ENCODE results near the gene COL12A1.

COL12A1 gene

DNA sequence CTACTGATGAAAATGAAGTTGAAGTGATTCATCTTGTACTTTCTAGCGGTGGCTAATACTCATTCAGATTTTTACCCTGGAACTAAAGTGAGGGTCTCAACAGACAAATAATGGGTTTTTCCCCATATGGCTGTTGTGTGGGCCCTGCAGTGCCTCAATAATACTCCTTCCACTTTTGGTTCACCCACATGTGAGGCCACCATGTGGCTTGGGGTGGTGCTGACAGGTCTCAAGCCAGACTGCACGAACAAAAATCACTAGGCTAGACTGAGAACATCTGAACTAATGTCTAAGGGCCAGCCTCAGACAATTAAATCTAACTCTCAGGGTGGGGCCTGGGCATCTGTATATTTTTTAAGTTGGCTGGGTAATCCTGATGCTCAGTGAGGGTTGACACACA lies 7.9 kb upstream of the COL12A1 start:
- no peak overlapping the region for H3K4me3 ChIP-seq (ENCODE audit: insufficient read depth, low read depth, low read length)
- no peaks in the 10 kb centered on the region for H3K36me3 ChIP-seq (ENCODE audit: control insufficient read depth, insufficient read depth, low read length)
- peaks cover 2% of the 10 kb centered on the region for H3K4me1 ChIP-seq (ENCODE audit: control insufficient read depth, insufficient read depth, low read length)
- WGBS, 2 experiments = 77 to 84% methylated on average over 2 of the region's 2 CpGs
- H3K27ac ChIP-seq (ENCODE audit: insufficient read depth, low read depth, low read length, poor library complexity, severe bottlenecking) = no peak overlapping the region
- H3K9me3 ChIP-seq (ENCODE audit: control insufficient read depth, low read length) = no peaks in the 10 kb centered on the region
- peaks cover 8% of the 10 kb centered on the region for H3K27me3 ChIP-seq (ENCODE audit: control insufficient read depth, insufficient read depth, low read length, poor library complexity, severe bottlenecking)

DNA sequence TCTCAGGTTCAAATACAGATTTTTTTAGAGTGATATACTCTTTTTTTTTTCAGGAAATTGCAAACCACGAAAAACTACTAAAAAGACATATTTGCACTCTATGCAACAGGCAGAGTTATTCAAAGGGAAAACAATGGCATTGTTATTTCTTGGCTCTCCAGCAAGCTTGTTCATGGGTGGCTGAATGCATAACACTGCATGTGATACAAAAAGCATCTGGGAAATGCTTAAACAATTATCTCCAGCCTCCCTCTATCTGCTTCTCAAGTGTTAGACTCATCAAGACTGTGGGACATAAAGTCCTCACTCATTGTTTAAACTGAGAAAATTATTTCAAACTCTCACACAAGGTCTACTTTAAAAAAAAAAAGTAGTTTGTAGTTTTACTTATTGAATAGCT lies 7.3 kb upstream of the COL12A1 start:
- Histone ChIP-seq H3K4me3 (ENCODE audit: insufficient read depth, low read depth, low read length) (no peak overlapping the region), H3K9me3 (ENCODE audit: control insufficient read depth, low read length) (no peaks in the 10 kb centered on the region), H3K27ac (ENCODE audit: insufficient read depth, low read depth, low read length, poor library complexity, severe bottlenecking) (no peak overlapping the region), H3K27me3 (ENCODE audit: control insufficient read depth, insufficient read depth, low read length, poor library complexity, severe bottlenecking) (peaks cover 15% of the 10 kb centered on the region), H3K4me1 (ENCODE audit: control insufficient read depth, insufficient read depth, low read length) (peaks cover 6% of the 10 kb centered on the region), H3K36me3 (ENCODE audit: control insufficient read depth, insufficient read depth, low read length) (no peaks in the 10 kb centered on the region)
- WGBS, 2 experiments = 0 to 9% methylated on average over 1 of the region's 1 CpG

DNA sequence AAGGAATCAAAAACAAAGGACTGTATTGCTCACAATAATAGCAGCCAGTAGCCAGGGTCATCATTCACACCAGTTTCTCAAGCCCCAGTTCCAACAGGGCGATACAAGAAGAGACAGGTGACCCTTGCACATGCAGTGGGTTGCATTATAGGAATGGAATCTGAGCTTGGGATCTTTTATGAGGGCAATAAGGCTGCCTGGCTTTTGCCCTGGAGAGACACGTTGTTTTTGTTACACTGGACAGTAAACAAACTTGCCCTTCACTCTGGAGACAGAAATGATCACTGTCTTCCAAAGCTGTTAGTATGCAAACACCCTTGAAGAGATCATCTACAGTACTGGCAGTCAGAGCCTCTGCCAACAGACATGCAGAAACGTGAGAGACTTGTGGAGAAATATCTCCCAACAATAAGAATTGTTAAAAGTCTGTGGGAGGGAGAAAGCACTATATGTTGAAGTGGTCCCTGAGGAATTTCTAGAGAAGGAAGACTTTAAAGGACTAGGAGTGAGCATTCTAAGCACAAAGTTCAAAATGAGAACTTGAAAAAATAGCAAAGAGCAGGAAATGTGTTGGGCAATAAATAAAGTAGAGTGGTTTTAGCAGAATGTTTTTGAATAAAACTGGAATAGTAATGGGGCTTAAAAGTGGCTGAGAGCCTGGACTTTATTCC lies 6.2 kb upstream of the COL12A1 start:
- Histone ChIP-seq H3K27me3 (ENCODE audit: control insufficient read depth, insufficient read depth, low read length, poor library complexity, severe bottlenecking) (peaks cover 25% of the 10 kb centered on the region), H3K27ac (ENCODE audit: insufficient read depth, low read depth, low read length, poor library complexity, severe bottlenecking) (no peak overlapping the region), H3K4me1 (ENCODE audit: control insufficient read depth, insufficient read depth, low read length) (peaks cover 15% of the 10 kb centered on the region), H3K36me3 (ENCODE audit: control insufficient read depth, insufficient read depth, low read length) (no peaks in the 10 kb centered on the region), H3K9me3 (ENCODE audit: control insufficient read depth, low read length) (no peaks in the 10 kb centered on the region), H3K4me3 (ENCODE audit: insufficient read depth, low read depth, low read length) (no peak overlapping the region)
- WGBS, 2 experiments = 45 to 58% methylated on average over 3 of the region's 3 CpGs

DNA sequence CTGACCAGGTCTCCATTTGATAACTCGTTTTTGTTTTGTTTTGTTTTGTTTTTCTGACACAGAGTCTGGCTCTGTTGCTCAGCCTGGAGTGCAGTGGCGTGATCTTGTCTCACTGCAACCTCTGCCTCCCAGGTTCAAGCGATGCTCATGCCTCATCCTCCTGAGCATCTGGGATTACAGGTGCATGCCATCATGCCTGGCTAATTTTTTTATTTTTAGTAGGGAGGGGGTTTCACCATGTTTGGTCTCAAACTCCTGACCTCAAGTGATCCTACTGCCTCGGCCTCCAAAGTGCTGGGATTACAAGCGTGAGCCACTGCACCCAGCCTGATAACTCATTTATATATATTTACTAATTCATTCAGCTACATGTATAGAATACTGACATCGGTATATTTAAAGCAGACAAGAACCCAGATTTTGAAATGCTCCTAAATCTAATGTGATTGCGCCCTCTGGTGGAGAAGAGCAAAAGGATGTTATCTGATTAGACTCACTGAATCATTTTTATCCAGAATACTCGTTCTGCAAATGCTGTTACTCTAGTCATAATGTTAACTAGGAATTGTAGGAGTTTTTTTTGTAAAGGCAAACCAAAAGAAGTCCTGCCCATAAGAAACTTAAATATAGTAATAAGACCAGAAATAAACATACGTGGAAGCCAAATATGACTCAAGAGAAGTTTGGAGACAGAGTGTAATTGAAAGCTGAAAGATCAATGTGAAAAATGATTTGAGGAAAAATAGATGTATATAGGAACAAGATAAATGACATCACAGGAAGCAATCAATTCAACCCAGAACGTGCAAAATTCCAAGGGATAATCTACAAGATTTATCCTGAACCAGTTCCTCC lies 5.3 kb upstream of the COL12A1 start:
- peaks cover 15% of the 10 kb centered on the region for H3K4me1 ChIP-seq (ENCODE audit: control insufficient read depth, insufficient read depth, low read length)
- no peaks in the 10 kb centered on the region for H3K36me3 ChIP-seq (ENCODE audit: control insufficient read depth, insufficient read depth, low read length)
- H3K4me3 ChIP-seq (ENCODE audit: insufficient read depth, low read depth, low read length) = no peak overlapping the region
- peaks cover 35% of the 10 kb centered on the region for H3K27me3 ChIP-seq (ENCODE audit: control insufficient read depth, insufficient read depth, low read length, poor library complexity, severe bottlenecking)
- no peaks in the 10 kb centered on the region for H3K9me3 ChIP-seq (ENCODE audit: control insufficient read depth, low read length)
- no peak overlapping the region for H3K27ac ChIP-seq (ENCODE audit: insufficient read depth, low read depth, low read length, poor library complexity, severe bottlenecking)
- 55 to 57% methylated on average over 8 to 10 of the region's 10 CpGs for WGBS, 2 experiments

DNA sequence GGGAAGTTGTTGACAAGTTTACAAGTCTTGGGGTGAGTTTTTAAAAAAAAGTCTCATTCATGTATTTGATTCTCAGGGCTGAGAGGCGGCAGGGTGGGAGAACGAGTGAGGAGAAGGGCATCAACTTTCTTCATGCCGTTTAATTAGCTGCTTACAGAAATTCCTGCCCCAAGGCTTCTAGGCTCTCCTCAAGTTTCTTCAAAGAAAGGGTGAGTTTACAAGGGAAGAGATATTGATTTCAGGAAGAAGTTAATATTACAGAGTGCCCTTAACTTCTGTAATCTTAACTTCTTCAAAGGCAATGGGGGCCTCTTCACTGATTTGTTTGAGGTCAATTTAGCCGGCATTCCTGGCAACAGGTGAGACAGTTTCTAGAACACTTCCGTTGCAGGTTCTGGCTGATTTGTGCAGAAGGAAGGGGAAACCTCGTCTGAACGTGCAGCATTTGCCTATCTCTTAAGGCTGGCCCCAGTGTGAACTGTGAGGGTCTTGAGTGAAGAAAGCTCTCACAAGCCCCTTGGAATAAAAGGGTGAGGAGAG lies 3.4 kb upstream of the COL12A1 start:
- Histone ChIP-seq H3K9me3 (ENCODE audit: control insufficient read depth, low read length) (no peaks in the 10 kb centered on the region), H3K4me3 (ENCODE audit: insufficient read depth, low read depth, low read length) (no peak overlapping the region), H3K27ac (ENCODE audit: insufficient read depth, low read depth, low read length, poor library complexity, severe bottlenecking) (no peak overlapping the region), H3K4me1 (ENCODE audit: control insufficient read depth, insufficient read depth, low read length) (peaks cover 26% of the 10 kb centered on the region), H3K36me3 (ENCODE audit: control insufficient read depth, insufficient read depth, low read length) (no peaks in the 10 kb centered on the region), H3K27me3 (ENCODE audit: control insufficient read depth, insufficient read depth, low read length, poor library complexity, severe bottlenecking) (peaks cover 53% of the 10 kb centered on the region)
- 44 to 45% methylated on average over 7 of the region's 7 CpGs for WGBS, 2 experiments

DNA sequence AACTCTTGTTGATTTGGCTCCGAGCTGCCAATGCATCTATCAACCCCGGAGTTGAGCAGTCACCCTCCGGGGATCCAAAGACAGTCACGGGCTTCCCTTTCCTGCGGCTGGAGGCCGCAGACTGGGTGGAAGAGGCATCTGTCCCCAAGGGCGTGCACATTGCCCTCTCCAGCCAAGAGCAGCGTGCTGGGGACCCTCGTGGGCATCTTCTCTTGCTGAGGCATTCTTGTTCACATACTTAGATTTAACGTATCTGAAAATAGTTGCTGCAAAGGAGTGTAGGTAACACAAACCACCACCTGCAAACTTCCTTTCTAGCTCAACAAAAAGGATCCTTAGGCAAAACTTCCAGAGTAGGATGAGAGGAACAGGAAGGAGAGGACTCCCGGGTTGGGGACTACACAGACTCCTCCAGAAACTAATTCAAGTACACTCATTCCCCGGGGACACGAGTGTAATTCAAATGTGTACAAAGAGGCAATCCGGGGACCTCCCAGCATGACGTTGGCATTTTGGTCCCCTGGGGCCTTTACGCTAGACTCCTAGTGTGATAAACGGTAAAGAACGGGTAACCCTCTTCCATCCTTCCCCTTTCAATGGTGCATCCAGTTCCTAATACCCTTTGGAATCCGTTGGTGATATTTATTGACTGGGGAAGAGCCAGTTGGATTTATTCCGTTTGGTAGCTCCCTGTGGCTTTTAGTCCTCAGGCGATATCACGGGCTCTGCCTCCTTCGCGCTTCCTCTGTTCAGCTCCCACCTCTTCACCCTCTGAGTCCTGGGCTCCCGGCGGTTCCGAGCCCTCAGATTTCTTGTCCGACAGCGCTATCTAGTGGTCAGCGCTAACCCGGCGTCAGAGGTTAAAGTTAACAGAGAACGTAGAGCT lies 2.7 kb upstream of the COL12A1 start:
- H3K4me3 ChIP-seq (ENCODE audit: insufficient read depth, low read depth, low read length) = peak overlapping the region; percentile 3
- 7 to 8% methylated on average over 32 to 33 of the region's 33 CpGs for WGBS, 2 experiments

DNA sequence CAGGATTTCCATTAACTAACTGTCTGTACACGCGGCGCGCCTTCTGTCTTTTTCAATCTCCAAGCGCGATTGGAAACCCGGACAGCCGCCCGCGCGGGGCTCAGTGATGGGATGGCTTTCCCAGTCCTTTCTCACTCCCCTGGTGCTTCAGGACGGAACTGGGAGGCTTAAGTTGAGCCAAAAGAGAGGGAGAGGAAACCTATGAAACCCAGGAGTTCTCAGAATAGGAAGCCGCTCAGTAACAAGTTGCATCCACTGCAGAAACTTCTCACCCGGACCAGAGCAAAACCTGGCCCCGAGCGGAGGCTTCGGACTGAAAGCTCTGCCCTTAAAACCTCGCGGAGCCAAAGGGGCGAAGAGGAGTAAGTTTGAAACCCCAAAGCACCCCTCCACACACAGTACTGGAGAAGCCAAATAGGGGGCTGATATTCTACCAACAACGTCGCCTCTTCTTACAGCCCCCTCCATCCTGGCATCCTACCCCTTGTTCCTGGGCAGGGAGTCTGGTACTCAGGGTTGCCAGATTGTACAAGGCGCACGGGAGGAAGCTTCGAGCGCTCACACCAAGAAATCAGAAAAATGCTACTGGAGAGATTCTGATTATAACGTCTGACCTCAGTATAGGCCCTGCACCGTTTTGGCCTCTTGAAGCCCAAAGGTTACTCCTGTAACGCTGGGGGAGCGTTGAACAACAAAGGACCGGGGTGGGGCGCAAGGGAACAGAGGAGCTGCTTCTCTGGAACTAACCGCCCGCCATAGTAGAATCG lies 906 bp upstream of the COL12A1 start:
- Histone ChIP-seq H3K4me3 (ENCODE audit: insufficient read depth, low read depth, low read length) (peak overlapping the region; percentile 40), H3K9me3 (ENCODE audit: control insufficient read depth, low read length) (no peaks in the 10 kb centered on the region), H3K27me3 (ENCODE audit: control insufficient read depth, insufficient read depth, low read length, poor library complexity, severe bottlenecking) (peaks cover 78% of the 10 kb centered on the region), H3K4me1 (ENCODE audit: control insufficient read depth, insufficient read depth, low read length) (peaks cover 26% of the 10 kb centered on the region), H3K27ac (ENCODE audit: insufficient read depth, low read depth, low read length, poor library complexity, severe bottlenecking) (no peak overlapping the region), H3K36me3 (ENCODE audit: control insufficient read depth, insufficient read depth, low read length) (no peaks in the 10 kb centered on the region)
- 2% methylated on average over 35 of the region's 35 CpGs for WGBS, 2 experiments

More for the DNA sequence above, 2.7 kb upstream of the COL12A1 start:
- H3K27ac ChIP-seq (ENCODE audit: insufficient read depth, low read depth, low read length, poor library complexity, severe bottlenecking) = no peak overlapping the region
- no peaks in the 10 kb centered on the region for H3K36me3 ChIP-seq (ENCODE audit: control insufficient read depth, insufficient read depth, low read length)
- no peaks in the 10 kb centered on the region for H3K9me3 ChIP-seq (ENCODE audit: control insufficient read depth, low read length)
- peaks cover 26% of the 10 kb centered on the region for H3K4me1 ChIP-seq (ENCODE audit: control insufficient read depth, insufficient read depth, low read length)
- peaks cover 60% of the 10 kb centered on the region for H3K27me3 ChIP-seq (ENCODE audit: control insufficient read depth, insufficient read depth, low read length, poor library complexity, severe bottlenecking)

DNA sequence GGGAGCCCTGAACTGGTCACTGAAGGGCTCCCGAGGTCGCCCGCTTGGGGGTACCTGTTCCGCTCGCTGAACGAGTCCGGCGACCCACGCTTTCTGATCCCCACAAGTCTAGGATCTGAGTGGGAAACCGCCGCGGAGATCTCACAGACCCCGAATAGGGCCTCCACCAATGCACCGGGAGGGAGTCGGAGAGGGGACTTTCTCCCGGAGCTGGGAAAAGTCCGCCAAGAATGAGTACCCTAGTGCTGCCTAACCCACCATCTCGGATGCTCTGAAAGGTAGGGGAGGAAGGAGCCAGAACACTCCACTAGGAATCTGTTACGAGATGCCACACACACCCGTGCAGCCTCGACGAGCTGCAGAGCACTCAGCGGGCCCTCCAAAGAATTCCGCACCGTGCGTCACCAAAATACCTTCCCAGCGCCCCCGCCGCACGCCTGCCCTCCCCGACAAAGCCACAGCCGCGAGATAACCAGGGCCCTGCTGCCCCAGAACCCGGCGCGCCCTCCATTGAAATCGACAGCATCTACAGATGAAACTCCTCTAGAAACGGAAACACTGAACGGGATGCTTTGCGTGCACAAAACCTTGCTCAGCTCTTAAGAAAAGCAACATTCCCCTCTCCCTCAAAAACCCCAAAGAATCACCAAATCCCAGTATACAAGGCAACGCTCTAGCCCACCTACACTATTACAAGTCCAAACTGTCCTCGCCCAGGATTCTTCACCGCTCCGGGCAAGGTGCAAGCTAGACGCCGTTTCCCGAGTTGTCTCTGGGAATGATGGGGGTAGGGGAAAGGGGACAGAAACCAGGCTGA lies 686 bp downstream of the COL12A1 start:
- Histone ChIP-seq H3K9me3 (ENCODE audit: control insufficient read depth, low read length) (no peaks in the 10 kb centered on the region), H3K27me3 (ENCODE audit: control insufficient read depth, insufficient read depth, low read length, poor library complexity, severe bottlenecking) (peaks cover 89% of the 10 kb centered on the region), H3K27ac (ENCODE audit: insufficient read depth, low read depth, low read length, poor library complexity, severe bottlenecking) (no peak overlapping the region), H3K4me3 (ENCODE audit: insufficient read depth, low read depth, low read length) (peak overlapping the region; percentile 40), H3K4me1 (ENCODE audit: control insufficient read depth, insufficient read depth, low read length) (peaks cover 26% of the 10 kb centered on the region), H3K36me3 (ENCODE audit: control insufficient read depth, insufficient read depth, low read length) (no peaks in the 10 kb centered on the region)
- WGBS, 2 experiments = 1% methylated on average over 47 of the region's 47 CpGs
